SK-N-SH (cell line): Measurements from ENCODE around the gene LRMDA. TPM values are rescaled to one million over a fixed set of nuclear protein-coding genes. Genes with fewer than 3 reads are reported as not detected.

Experiments used
- CTCF ChIA-PET: fragments of 300-600, 350-600 bp; formaldehyde crosslinking; extraction: SDS; loops from one replicate; lab custom pipeline; 2021; lab: Yijun Ruan, JAX
- POLR2A ChIA-PET: fragments of 350-600 bp; sonication (Branson Sonifier 250); formaldehyde crosslinking; extraction: SDS; loops from one replicate; lab custom pipeline; 2020; ENCODE audit warnings: antibody characterized with exemption, inconsistent platforms; lab: Yijun Ruan, JAX
- DNase-seq: peaks from one replicate; pipeline ENCODE4 v3.0.0; 2012
- H2AFZ ChIP-seq: fragments of 200-600 bp; sonication (generic); 2 replicates; pipeline ENCODE4 v1.8.1; 2016; ENCODE audit warnings: antibody characterized with exemption, mild to moderate bottlenecking, low read depth
- H3F3A ChIP-seq: fragments of 200-600 bp; sonication (generic); replicated peaks from 2 replicates; pipeline ENCODE3; 2016; ENCODE audit warnings: antibody characterized with exemption, mild to moderate bottlenecking; ENCODE audit not compliant: insufficient read depth
- H3K27ac ChIP-seq, 2 experiments: fragments of 200-500 bp in 1 of 2; fragments of 200-600 bp in 1 of 2; sonication (Bioruptor generic) in 1 of 2; sonication (generic), shearing (Covaris generic) in 1 of 2; 2 replicates each; pipeline versions ENCODE4 v1.5.1 to v1.6.1; 2014 to 2016; ENCODE audit warnings: low read depth in 2 of 2, inconsistent platforms in 1 of 2, low read length in 1 of 2, mild to moderate bottlenecking in 1 of 2, mixed read lengths in 1 of 2
- H3K27me3 ChIP-seq: fragments of 200-600 bp; sonication (generic), shearing (Covaris generic); 2 replicates; pipeline ENCODE4 v1.6.1; 2016; ENCODE audit warnings: mixed run types; ENCODE audit not compliant: insufficient read depth
- H3K36me3 ChIP-seq, 2 experiments: fragments of 200-500 bp in 1 of 2; fragments of 200-600 bp in 1 of 2; sonication (Bioruptor generic) in 1 of 2; sonication (generic) in 1 of 2; replicated peaks in 1 of 2; 2 replicates each; pipeline versions ENCODE3 to v1.5.1; 2014 to 2016; ENCODE audit warnings: low read length in 1 of 2, mild to moderate bottlenecking in 1 of 2; ENCODE audit not compliant: insufficient read depth in 2 of 2, control insufficient read depth in 1 of 2
- H3K4me1 ChIP-seq, 2 experiments: fragments of 200-500 bp in 1 of 2; fragments of 200-600 bp in 1 of 2; sonication (Bioruptor generic) in 1 of 2; sonication (generic), shearing (Covaris generic) in 1 of 2; 2 replicates each; pipeline versions ENCODE4 v1.5.1 to v1.6.1; 2014 to 2016; ENCODE audit warnings: low read depth in 1 of 2, low read length in 1 of 2, mixed run types in 1 of 2; ENCODE audit not compliant: insufficient read depth in 2 of 2, control insufficient read depth in 1 of 2
- H3K4me2 ChIP-seq: fragments of 200-600 bp; sonication (generic), shearing (Covaris generic); 2 replicates; pipeline ENCODE4 v1.6.1; 2017; ENCODE audit warnings: mixed run types
- H3K4me3 ChIP-seq, 2 experiments: fragments of 200-500 bp in 1 of 2; fragments of 200-600 bp in 1 of 2; sonication (Bioruptor generic) in 1 of 2; sonication (generic), shearing (Covaris generic) in 1 of 2; 2 replicates each; pipeline versions ENCODE4 v1.5.1 to v1.8.1; 2014 to 2016; ENCODE audit warnings: low read depth in 2 of 2, inconsistent platforms in 1 of 2, low read length in 1 of 2, mild to moderate bottlenecking in 1 of 2, mixed read lengths in 1 of 2, moderate library complexity in 1 of 2
- H3K79me2 ChIP-seq: fragments of 200-600 bp; sonication (generic); 2 replicates; pipeline ENCODE4 v1.8.1; 2017; ENCODE audit warnings: mild to moderate bottlenecking; ENCODE audit not compliant: insufficient read depth
- H3K9ac ChIP-seq: fragments of 200-600 bp; sonication (generic); 2 replicates; pipeline ENCODE4 v1.6.1; 2017; ENCODE audit warnings: mixed run types
- H3K9me2 ChIP-seq: fragments of 200-600 bp; sonication (generic); 2 replicates; pipeline ENCODE4 v1.6.1; 2017; ENCODE audit warnings: mixed run types
- H3K9me3 ChIP-seq: fragments of 200-600 bp; sonication (generic); 2 replicates; pipeline ENCODE4 v1.6.1; 2017; ENCODE audit warnings: mixed run types, mild to moderate bottlenecking, moderate library complexity
- H4K20me1 ChIP-seq: fragments of 200-600 bp; sonication (generic); 2 replicates; pipeline ENCODE4 v1.6.1; 2017; ENCODE audit warnings: mild to moderate bottlenecking, mixed run types; ENCODE audit not compliant: insufficient read depth
- CHD2 ChIP-seq: fragments of 150-350 bp; IDR thresholded peaks from 2 replicates; pipeline ENCODE4 v1.6.1; 2018; ENCODE audit warnings: low read length; ENCODE audit not compliant: partially characterized antibody
- EP300 ChIP-seq, 2 experiments: IDR thresholded peaks; 2 replicates each; pipeline versions ENCODE4 v1.4.0 to v1.6.1; 2012; ENCODE audit warnings: borderline replicate concordance in 1 of 2, low read depth in 1 of 2, low read length in 1 of 2
- EZH2phosphoT487 ChIP-seq: fragments of 200-600 bp; sonication (generic); IDR thresholded peaks from 2 replicates; pipeline ENCODE4 v1.6.1; 2017; ENCODE audit warnings: low read depth, mixed run types, mild to moderate bottlenecking, antibody characterized with exemption, moderate library complexity, borderline replicate concordance
- GABPA ChIP-seq: IDR thresholded peaks from 2 replicates; pipeline ENCODE4 v1.4.0; 2012; ENCODE audit warnings: low read depth, mild to moderate bottlenecking
- GATA2 ChIP-seq: sonication (generic); formaldehyde crosslinking; IDR thresholded peaks from 2 replicates; pipeline ENCODE4 v1.5.0; 2020; ENCODE audit warnings: mild to moderate bottlenecking, missing genetic modification reagents
- JUND ChIP-seq: IDR thresholded peaks from 2 replicates; pipeline ENCODE4 v1.4.0; 2012
- MEF2A ChIP-seq: IDR thresholded peaks from 2 replicates; pipeline ENCODE4 v1.4.0; 2012; ENCODE audit warnings: low read depth, borderline replicate concordance
- MXI1 ChIP-seq: IDR thresholded peaks from 2 replicates; pipeline ENCODE4 v1.6.1; 2012; ENCODE audit warnings: mild to moderate bottlenecking, low read depth, low read length, improper control_type of control experiment
- RXRA ChIP-seq: IDR thresholded peaks from 2 replicates; pipeline ENCODE4 v1.4.0; 2012; ENCODE audit warnings: low read depth, mild to moderate bottlenecking, borderline replicate concordance
- SIN3A ChIP-seq: IDR thresholded peaks from 2 replicates; pipeline ENCODE4 v1.6.1; 2012; ENCODE audit warnings: low read depth, mild to moderate bottlenecking, low read length, moderate library complexity, borderline replicate concordance
- SMC3 ChIP-seq: IDR thresholded peaks from 2 replicates; pipeline ENCODE4 v1.6.1; 2012; ENCODE audit warnings: low read depth, low read length, improper control_type of control experiment
- WGBS: methylation state at CpG from one replicate; pipeline ENCODE4 v1.1.6; 2017; ENCODE audit warnings: low lambda C conversion rate; 5-methylcytosine and 5-hydroxymethylcytosine counted together
- polyA plus RNA-seq, 3 experiments: library from polyadenylated mRNA; depleted of rRNA; stranded (reverse); fragments of >200 nt; gene quantifications; 2 replicates each; pipeline ENCODE4 v1.2.3, GENCODE V29; 2012
- TF ChIP-seq, protein P1 (sequence below): IDR thresholded peaks from 2 replicates; pipeline ENCODE4 v1.4.0; 2012; ENCODE audit warnings: low read depth
- TF ChIP-seq, protein P2 (sequence below): IDR thresholded peaks from 2 replicates; pipeline ENCODE4 v1.4.0; 2012; ENCODE audit warnings: low read depth, borderline replicate concordance
- TF ChIP-seq, protein P3 (sequence below): fragments of 150-350 bp; IDR thresholded peaks from 2 replicates; pipeline ENCODE4 v1.6.1; 2017; ENCODE audit warnings: antibody characterized with exemption, low read length, low read depth, borderline replicate concordance

LRMDA gene
- polyA plus RNA-seq, 1 of the 3 experiments (the other 2 are of a cell fraction): 0.95 TPM

DNA sequence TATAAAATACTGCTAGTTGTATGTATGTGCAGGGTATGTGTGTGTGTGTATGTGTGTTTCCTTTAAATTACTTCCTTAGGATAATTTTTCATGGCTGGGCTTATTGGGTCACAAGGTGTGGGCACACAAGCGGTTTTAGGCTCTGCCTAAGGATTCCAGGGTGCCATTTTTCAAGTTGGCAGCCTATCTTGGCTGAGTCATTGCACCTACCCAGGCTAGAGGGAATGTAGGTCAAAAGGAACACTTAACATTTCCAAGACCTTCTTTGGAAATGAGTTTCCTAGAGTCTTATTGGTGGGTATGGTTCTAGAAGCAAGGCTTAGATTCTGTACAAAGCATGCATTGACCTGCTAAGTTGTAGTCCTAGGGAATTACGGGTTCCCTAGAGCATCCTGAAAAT lies 642.1 kb downstream of the LRMDA start:
- H2AFZ ChIP-seq: no peak overlapping the region
- H3K9me3 ChIP-seq: no peaks in the 10 kb centered on the region
- no peak overlapping the region for H3K9ac ChIP-seq
- H3F3A ChIP-seq: peaks cover 3% of the 10 kb centered on the region
- ChIA-PET CTCF (no interaction called here), POLR2A (no interaction called here)
- WGBS: 86% methylated on average over 2 of the region's 2 CpGs
- TF ChIP-seq SIN3A: no peak
- no peak for TF ChIP-seq MXI1
- TF ChIP-seq CHD2: no peak
- no peak for TF ChIP-seq GATA2 (CRISPR knock-in tag)
- no peak for TF ChIP-seq SMC3
- TF ChIP-seq MEF2A: no peak
- no peak for TF ChIP-seq GABPA
- no peak for TF ChIP-seq JUND
- TF ChIP-seq, protein P1, sequence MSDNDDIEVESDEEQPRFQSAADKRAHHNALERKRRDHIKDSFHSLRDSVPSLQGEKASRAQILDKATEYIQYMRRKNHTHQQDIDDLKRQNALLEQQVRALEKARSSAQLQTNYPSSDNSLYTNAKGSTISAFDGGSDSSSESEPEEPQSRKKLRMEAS: no peak
- H3K4me2 ChIP-seq: no peak overlapping the region
- H3K4me1 ChIP-seq: no peaks in the 10 kb centered on the region; a peak in 2 of 4 replicates
- no peak overlapping the region for H3K27ac ChIP-seq
- H3K9me2 ChIP-seq: no peaks in the 10 kb centered on the region
- no peaks in the 10 kb centered on the region for H3K27me3 ChIP-seq
- no peaks in the 10 kb centered on the region for H3K36me3 ChIP-seq
- no peak overlapping the region for H3K4me3 ChIP-seq
- no peaks in the 10 kb centered on the region for H3K79me2 ChIP-seq
- no peak for DNase-seq
- H4K20me1 ChIP-seq: no peaks in the 10 kb centered on the region

DNA sequence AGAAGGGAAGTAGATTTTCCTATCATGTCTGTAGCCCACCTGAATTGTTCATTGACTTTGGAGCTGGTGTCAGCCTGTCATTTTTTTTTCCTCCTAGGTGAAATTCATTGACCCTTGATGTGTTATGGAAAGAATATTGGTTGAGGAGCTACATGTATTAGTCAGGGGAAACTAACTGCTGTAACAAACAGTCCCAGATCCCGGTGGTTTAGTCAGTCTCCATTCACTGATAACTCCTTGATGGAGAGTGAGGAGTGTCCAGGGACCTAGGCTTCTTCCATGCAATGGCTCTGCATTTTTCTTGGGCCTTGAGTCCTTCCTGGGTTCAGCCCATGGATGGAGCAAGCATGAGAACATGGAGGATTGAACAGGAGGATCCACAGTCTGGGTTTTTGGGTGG lies 643.2 kb downstream of the LRMDA start:
- Histone ChIP-seq H3F3A (peaks cover 3% of the 10 kb centered on the region), H3K36me3 (no peaks in the 10 kb centered on the region), H3K27ac (no peak overlapping the region), H3K79me2 (no peaks in the 10 kb centered on the region), H3K4me2 (no peak overlapping the region), H3K9ac (no peak overlapping the region), H3K27me3 (no peaks in the 10 kb centered on the region), H3K4me3 (no peak overlapping the region), H3K9me2 (no peaks in the 10 kb centered on the region), H3K4me1 (no peaks in the 10 kb centered on the region; a peak in 2 of 4 replicates), H2AFZ (no peak overlapping the region), H3K9me3 (no peaks in the 10 kb centered on the region), H4K20me1 (no peaks in the 10 kb centered on the region)
- ChIA-PET POLR2A (no interaction called here), CTCF (no interaction called here)
- no peak for DNase-seq
- TF ChIP-seq MEF2A (no peak), SMC3 (no peak), RXRA (no peak), EP300 (IDR thresholded peaks at IDR 0.05; ENCODE audit: borderline replicate concordance in 1 of 2, low read depth in 1 of 2, low read length in 1 of 2) (no peak), EZH2phosphoT487 (no peak)
- TF ChIP-seq, protein P2, sequence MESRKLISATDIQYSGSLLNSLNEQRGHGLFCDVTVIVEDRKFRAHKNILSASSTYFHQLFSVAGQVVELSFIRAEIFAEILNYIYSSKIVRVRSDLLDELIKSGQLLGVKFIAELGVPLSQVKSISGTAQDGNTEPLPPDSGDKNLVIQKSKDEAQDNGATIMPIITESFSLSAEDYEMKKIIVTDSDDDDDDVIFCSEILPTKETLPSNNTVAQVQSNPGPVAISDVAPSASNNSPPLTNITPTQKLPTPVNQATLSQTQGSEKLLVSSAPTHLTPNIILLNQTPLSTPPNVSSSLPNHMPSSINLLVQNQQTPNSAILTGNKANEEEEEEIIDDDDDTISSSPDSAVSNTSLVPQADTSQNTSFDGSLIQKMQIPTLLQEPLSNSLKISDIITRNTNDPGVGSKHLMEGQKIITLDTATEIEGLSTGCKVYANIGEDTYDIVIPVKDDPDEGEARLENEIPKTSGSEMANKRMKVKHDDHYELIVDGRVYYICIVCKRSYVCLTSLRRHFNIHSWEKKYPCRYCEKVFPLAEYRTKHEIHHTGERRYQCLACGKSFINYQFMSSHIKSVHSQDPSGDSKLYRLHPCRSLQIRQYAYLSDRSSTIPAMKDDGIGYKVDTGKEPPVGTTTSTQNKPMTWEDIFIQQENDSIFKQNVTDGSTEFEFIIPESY: no peak
- TF ChIP-seq, protein P3, sequence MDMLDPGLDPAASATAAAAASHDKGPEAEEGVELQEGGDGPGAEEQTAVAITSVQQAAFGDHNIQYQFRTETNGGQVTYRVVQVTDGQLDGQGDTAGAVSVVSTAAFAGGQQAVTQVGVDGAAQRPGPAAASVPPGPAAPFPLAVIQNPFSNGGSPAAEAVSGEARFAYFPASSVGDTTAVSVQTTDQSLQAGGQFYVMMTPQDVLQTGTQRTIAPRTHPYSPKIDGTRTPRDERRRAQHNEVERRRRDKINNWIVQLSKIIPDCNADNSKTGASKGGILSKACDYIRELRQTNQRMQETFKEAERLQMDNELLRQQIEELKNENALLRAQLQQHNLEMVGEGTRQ: no peak
- WGBS: 83% methylated on average over 1 of the region's 1 CpG
